LoVo (cell line): ENCODE results near the gene NGLY1.

Experiments used
- DNase-seq: peaks from one replicate; pipeline ENCODE4 v3.0.0-alpha.2; 2016; ENCODE audit warnings: low spot score

Gene NGLY1

DNA sequence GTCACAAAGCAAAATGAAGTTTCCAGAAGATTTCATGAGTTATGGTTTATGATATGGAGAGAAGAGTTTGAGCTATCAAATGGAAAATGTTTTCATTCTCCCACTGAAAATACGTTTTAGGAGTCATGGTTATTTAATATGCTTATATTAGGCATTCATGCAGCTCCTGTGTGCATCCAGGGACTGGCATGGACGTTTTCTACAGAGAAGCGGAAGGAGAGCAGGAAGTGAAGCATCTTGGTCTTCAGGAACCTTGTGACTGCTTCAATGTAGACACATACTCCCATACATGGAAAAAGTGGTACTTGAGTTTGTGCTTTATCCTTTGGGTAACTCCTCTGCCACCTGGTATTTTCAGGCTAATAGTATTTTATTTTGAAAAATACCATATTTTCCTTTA lies 75.2 kb downstream of the NGLY1 start:
- DNase-seq, result no peak

DNA sequence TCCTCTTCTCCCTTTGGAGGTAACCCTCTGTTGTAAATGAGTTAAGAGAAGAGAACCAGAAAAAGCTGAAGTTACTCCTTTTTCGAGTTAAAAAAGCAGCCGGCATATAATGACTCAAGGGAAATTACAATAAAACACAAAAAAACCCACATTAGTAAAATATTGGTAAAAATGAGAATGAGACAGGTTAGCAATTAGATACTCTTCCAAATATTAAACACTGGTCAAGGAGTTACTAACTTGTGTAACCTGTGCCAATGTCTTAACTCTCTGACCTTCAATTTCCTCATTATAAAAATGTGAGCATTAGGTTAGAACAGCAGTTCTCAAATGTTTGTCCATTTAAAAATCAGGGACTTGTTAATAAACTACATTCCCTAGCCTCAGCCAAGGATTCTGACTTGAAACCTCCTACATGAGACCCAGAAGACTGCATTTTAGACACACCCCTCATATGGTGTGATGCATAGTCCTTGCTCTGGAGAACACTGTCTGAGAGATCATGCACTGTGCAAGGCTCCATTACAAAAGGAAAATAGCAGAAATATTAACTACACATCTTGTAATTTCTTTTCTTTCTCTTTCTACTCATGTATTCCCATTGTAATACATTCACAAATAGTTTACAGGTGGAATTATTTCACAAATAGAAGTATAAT lies 75.8 kb downstream of the NGLY1 start:
- DNase-seq, result no peak

DNA sequence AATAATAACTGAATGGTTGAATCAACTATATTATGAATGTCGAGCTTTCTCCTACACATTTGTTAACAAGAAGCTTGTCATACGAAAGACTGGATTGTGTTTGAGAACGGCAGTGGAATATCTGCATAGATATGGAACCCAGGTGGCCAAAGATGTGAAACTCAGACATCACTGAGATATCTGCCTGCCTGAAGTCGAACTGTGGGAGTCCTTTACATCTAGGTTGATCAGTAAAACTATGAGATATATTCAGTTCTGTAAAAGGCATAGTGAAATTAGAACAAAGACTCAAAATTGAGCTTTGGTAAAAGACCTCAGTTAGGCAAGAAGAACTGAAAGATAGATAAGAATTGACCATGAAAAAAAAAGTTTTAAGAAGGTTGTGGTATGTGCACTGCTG lies 77.0 kb downstream of the NGLY1 start:
- no peak for DNase-seq

DNA sequence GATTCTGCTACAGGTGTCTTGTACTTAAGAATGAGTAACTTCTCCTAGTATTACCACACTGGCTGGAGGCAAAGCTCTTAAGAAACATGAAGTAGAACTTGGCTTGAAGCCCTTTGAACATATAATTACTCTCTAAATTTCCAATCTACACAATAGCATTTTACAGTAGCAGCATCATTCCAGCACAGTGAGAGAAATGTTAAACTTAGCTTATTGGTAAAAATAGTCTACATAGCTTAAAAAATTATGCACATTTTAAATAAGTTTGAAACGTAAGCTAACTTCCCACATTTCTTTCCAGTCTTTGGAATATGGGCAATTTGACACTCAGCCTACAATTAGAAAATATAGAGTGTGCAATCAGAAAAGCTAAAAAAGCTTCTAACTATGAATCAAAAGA lies 85.7 kb downstream of the NGLY1 start:
- DNase-seq, result no peak

DNA sequence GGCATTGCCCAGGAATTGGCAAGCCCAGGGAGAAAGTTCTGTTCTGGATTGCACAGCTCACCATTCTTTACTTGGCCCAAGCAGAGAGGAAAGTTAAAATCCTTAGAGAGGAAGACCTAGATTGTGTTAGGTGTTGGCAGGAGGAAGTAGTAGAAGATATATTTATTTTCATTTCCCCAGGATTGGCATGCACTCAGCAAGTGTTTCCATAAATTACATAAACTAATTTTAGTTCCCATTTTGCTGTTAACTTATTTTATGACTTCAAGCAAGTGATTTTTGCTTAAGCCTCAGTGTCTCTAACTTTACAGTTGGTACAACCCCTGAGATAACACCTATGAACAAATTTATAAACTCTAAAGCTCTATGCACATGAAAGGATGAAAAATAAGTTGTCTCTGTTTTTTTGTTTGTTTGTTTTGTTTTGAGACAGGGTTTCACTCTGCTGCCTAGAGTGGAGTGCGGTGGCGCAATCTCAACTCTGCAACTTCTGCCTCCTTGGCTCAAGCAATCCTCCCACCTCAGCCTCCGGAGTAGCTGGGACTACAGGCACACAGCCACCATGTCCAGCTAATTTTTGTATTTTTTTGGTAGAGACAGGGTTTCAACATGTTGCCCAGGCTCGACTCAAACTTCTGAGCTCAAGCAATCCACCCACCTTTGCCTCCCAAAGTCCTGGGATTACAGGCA lies 87.4 kb downstream of the NGLY1 start:
- DNase-seq, result no peak

DNA sequence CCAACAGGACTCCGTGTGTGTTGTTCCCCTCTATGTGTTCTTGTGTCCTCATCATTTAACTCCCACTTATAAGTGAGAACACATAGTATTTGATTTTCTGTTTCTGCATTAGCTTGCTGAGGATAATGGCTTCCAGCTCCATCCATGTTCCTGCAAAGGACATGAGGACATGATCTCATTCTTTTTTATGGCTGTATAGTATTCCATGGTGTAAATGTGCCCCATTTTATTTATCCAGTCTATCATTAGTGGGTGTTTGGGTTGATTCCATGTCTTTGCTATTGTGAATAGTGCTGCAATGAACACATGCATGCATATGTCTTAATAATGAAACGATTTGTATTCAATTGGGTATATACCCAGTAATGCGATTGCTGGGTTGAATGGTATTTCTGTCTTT lies 90.0 kb downstream of the NGLY1 start:
- no peak for DNase-seq

DNA sequence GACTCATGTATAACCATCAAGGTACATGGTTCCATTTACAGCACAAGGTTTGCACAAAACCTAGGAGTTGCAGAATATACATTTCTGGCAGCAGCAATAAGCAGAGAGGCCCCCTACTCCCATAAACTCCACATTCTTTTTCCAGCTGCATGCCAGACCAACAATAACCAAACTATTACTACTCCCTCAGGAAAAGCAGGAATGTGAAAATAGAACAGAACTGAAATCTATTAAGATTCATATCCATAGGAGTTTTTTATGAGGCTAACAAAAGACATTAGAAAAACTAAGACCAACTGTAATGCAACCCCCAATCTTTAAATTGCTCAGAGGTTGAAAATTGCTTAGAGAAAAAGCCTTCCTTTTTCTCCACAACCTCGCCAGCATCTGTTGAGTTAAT lies 90.9 kb downstream of the NGLY1 start:
- no peak for DNase-seq

DNA sequence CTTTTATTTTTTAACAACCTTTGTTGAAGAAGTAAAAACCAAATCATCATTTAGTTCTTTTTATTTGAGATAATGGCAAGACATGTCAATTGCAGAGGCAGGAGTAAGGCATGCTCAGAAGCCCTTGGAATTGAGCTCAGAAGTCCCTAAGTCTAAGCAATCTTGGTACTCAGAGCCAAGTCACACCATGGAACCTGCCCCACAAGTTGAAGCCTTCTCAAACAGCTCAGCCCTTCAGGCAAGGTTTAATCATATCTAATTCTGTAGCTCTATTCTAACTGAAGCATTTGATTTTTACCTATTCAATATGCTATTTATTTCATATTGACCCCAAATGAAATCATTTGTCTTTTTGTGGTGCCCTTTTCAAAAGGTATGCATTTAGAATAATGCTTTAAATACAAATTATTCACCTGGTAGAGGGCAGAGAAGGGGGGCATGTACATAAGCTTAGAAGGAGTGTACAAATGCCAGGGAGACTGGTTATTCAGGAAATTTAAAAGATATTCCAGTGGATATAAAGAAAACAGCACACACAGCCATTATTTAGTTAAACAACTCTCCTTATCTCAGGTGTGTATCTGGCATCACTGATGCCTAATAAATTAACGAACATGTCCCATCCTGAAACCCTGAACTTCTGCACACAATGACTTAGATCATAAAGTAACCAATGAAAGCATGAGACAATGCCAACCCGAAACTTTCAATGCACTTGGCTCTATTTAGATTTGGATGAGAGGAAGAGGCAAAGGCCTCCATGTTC lies 92.3 kb downstream of the NGLY1 start:
- DNase-seq, result no peak

DNA sequence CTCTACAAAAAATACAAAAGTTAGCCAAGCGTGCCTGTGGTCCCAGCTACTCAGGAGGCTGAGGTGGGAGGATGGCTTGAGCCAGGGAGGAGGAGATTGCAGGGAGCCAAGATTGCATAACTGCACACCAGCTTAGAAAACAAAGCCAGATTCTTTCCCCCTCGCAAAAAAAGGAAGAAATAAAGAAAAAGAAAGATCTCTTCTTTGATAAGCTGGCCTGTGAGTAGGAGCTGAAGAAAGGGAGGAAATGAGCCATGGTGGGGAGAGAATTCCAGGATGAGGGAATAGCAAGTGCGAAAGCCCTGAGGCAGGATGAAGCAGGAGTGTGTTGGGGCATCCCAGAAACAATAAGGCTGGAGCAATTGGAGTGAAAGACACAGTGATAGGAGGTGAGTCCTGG lies 94.0 kb downstream of the NGLY1 start:
- DNase-seq, result no peak

DNA sequence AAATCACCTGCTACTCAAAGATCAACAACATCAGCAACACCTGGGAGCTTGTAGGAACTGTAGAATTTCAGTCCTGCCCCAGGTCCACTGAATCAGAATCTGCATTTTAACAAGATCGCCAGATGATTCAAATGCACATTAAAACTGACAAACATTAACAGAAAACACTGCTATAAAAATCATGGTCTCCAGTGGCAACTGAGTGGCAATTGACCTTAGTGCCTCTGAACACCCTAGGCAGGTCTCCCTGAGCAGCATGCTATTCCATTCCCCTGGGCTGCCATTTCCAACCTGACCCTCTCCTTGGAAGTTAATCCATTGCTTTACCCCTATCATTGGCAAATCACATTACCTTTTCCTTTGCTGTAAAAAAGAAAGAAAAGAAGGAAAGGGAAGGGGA lies 95.5 kb downstream of the NGLY1 start:
- DNase-seq, result no peak

DNA sequence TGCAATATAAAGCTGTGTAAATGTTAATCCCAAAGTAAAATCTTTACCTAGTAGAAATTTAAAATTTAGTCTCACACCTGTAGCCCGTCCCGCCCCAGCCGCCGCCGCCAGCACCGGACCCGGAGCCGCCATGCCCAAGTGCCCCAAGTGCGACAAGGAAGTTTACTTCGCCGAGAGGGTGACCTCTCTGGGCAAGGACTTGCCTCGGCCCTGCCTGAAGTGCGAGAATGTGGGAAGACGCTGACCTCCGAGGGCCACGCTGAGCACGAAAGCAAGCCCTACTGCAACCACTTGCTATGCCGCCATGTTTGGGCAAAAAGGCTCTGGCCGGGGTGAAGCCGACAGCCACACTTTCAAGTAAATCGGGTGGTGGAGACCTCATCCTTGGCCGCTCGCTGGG lies 96.5 kb downstream of the NGLY1 start:
- DNase-seq, result no peak

DNA sequence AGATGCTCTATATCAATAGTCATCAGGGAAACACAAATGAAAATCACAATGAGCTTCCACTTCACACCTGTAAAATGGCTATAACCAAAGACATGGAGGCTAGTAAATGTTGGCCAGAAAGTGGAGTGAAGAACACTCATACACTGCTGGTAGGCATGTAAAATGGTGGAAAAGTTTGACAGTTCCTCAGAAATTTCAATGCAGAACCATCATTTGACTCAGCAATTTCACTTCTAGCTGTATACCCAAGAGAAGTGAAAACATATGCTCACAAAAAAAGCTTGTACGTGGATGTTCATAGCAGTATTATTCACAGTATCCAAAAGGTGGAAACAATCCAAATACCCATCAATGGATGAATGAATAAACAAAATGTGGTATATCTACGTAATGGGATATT lies 99.4 kb downstream of the NGLY1 start:
- DNase-seq, result no peak

DNA sequence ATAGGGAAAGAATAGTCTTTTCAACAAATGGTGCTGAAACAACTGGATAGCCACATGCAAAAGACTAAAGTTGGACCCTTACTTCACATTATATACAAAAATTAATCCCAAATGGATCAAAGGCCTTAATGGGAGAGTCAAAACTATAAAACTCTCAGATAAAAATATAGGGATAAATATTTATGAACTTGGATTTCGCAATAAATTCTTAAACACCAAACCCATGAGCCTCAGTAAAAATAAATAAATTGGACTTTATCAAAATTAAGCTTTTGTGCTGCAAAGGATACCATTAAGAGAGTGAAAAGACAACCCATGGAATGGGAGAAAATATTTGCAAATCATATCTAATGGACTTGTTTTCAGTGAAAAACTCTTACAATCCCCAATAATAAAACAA lies 99.8 kb downstream of the NGLY1 start:
- no peak for DNase-seq

DNA sequence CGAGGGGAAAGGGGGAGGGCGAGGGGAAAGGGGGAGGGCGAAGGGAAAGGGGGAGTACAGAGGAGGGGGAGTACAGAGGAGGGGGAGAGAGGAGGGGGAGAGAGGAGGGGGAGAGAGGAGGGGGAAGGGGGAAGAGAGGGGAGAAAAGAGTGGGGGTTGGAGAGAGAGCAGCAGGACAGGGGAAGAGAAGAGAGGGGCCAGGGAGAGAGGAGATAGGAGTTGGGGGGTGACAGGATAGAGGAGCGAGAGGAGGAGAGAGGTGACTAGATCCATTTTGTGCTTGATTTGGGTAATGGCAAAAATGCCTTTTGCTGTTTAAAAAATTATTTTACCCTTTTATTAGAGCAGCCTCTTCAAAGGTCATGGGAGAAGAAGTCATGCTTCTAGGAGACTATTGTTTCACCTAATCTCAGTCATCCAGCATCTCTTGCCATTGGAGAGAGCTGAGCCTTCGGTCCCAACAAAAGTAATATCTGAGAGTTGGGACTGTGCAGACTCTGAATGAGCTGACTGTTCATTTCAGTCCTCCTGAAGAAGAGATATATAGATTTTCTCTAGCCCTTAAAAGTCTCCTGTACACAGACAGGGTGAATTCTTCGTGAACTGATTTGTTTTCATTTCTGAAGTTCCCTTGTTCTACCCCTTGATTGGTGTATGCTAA lies 103.5 kb downstream of the NGLY1 start:
- DNase-seq, result no peak

DNA sequence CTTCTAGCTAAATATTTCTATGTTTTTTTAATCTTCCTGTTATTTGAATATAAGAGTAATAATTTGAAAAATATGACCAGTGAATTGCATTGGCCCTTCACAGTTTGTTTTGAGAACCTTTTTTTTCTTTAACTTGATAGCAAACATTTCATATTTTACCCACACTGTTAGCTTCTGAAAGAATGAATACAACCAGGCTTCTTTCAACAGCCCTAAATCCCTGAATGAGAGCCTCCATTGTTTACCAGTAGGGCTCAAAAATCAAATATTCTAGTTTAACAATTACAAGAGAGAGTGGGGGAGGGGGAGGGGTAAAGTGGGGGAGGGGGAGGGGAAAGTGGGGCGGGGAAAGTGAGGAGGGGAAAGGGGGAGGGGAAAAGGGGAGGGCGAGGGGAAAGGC lies 104.1 kb downstream of the NGLY1 start:
- DNase-seq, result no peak

DNA sequence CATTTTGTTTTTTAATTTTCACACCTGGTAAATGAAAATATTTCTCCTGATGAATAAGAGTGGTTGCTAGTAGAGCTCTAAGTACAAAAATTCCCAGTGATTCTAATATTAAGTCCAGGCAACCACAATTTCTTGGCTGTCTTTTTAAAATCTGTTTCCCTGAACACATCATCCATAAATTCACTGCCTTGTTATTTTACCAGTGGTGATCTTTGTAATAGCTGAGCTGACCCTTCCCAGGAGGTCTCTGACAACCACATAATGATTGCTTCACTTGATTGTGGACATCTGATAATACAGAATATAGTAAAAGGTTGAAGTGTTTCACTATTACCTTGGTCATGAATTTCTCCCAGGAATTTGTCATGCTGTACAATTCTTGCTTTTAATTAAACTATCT lies 104.7 kb downstream of the NGLY1 start:
- DNase-seq, result no peak

DNA sequence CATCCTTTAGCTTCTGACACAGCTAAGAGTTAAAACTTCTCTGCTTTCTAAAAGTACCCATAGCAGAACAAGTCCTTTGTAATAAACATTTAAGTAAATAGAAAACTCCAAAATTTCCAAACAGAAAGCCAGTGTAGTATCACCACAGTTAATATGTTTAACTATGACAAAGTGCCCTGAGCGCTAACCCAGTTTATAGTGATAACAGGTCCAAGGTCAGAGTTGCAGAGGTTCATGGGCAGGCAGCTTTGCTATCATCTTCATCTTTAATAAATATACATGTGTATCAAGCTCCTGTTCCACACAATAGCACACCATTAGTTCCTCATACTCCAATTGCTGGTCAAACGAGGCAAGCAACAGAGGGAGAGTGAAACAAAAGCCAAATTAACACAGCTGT lies 106.1 kb downstream of the NGLY1 start:
- DNase-seq, result no peak

DNA sequence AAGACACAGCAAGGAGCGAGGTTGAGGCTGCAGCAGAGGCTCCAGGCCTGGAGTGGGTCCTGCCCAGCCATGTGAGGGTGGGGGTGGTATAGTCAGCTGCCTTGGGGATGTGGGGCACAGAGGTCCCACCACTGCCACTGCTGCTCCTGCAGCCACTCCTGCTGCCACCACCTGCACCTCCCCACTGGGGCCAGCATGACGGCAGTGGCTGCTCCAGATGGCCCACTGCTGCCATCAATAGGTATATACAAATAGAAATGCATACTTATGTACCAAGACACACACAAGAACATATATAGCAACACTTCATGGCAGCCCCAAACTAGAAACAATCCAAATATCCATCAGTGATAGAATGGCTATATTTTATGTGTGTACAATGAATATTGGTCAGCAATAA lies 108.6 kb downstream of the NGLY1 start:
- no peak for DNase-seq

DNA sequence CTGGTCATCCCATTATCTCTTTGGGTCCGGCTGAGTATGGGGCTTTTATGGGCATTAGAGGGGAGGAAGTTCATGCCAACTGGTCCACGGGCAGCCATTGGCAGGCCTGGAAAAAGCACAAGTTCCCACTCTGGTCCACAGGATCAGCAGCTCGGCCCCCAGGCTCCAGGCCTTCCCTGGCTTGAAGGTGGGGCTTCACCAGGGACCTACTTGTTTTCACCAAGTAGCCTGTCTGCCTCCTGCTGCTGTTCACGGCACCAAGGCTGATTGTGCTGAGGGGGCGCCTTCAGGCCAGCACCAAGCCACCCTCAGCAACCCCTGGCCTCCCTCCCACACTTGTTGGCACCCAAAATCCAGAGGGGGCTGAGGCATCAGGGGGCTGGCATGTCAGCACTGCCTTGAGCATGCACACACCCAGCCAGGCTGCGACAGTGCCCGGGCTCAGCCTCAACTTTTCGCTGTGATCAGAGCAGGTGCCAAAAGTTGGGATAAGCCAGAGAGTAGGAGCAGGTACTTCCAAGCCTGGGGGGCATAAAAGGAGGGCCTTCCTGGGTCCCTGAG lies 109.4 kb downstream of the NGLY1 start:
- DNase-seq, result no peak
